ENCODE results near the gene COPA.

Gene COPA

GRCh38 chr1:160367934-160368923, 25.2 kb upstream of the COPA start:
- Mint-ChIP-seq H3K27me3 (ENCODE audit: low read depth) (peaks cover 5% of the 10 kb centered on the region), H3K9me3 (no peaks in the 10 kb centered on the region), H3K4me1 (ENCODE audit: low read depth) (peaks cover 9% of the 10 kb centered on the region), H3K4me3 (no peak overlapping the region), H3K27ac (no peak overlapping the region), H3K36me3 (ENCODE audit: low read depth) (no peaks in the 10 kb centered on the region)
- DNase-seq (ENCODE audit: low spot score), result no peak

- Mint-ChIP-seq H3K36me3 (ENCODE audit: low read depth) (no peaks in the 10 kb centered on the region), H3K9me3 (no peaks in the 10 kb centered on the region), H3K27ac (no peak overlapping the region), H3K4me3 (no peak overlapping the region), H3K4me1 (ENCODE audit: low read depth) (peaks cover 9% of the 10 kb centered on the region), H3K27me3 (ENCODE audit: low read depth) (peaks cover 5% of the 10 kb centered on the region)
- no peak for DNase-seq (ENCODE audit: low spot score)
These were observed 24.5 kb upstream of the COPA start for GRCh38 chr1:160367516-160367900.

- H3K4me3 Mint-ChIP-seq, result no peak within 1 kb of the TSS
- no peaks in the 10 kb centered on the region for H3K9me3 Mint-ChIP-seq
- H3K27ac Mint-ChIP-seq, result no peak within 1 kb of the TSS
- no peak for DNase-seq (ENCODE audit: low spot score)
- no peaks in the 10 kb centered on the region for H3K36me3 Mint-ChIP-seq (ENCODE audit: low read depth)
- H3K4me1 Mint-ChIP-seq (ENCODE audit: low read depth), result peaks cover 9% of the 10 kb centered on the region
- H3K27me3 Mint-ChIP-seq (ENCODE audit: low read depth), result peaks cover 5% of the 10 kb centered on the region
These were observed 23.9 kb upstream of the COPA start, which contains the start of gene NHLH1 for GRCh38 chr1:160366731-160367515. Gene NHLH1, plus strand, starts transcription at chr1:160367071. Its CDS starts 3,661 bp downstream, at chr1:160370732.

GRCh38 chr1:160365325-160365724, 22.3 kb upstream of the COPA start:
- Mint-ChIP-seq H3K4me1 (ENCODE audit: low read depth) (peaks cover 9% of the 10 kb centered on the region), H3K27me3 (ENCODE audit: low read depth) (peaks cover 5% of the 10 kb centered on the region), H3K36me3 (ENCODE audit: low read depth) (peaks cover 4% of the 10 kb centered on the region), H3K4me3 (no peak overlapping the region), H3K27ac (no peak overlapping the region), H3K9me3 (no peaks in the 10 kb centered on the region)
- no peak for DNase-seq (ENCODE audit: low spot score)

GRCh38 chr1:160363951-160364735, 21.1 kb upstream of the COPA start:
- Mint-ChIP-seq H3K27me3 (ENCODE audit: low read depth) (peaks cover 2% of the 10 kb centered on the region), H3K36me3 (ENCODE audit: low read depth) (peaks cover 7% of the 10 kb centered on the region), H3K27ac (no peak overlapping the region), H3K9me3 (no peaks in the 10 kb centered on the region), H3K4me3 (no peak overlapping the region), H3K4me1 (ENCODE audit: low read depth) (peaks cover 9% of the 10 kb centered on the region)
- DNase-seq (ENCODE audit: low spot score), result no peak

- DNase-seq (ENCODE audit: low spot score), result no peak
- Mint-ChIP-seq H3K4me1 (ENCODE audit: low read depth) (peaks cover 6% of the 10 kb centered on the region), H3K9me3 (no peaks in the 10 kb centered on the region), H3K27ac (no peak overlapping the region), H3K4me3 (no peak overlapping the region), H3K27me3 (ENCODE audit: low read depth) (no peaks in the 10 kb centered on the region), H3K36me3 (ENCODE audit: low read depth) (peaks cover 16% of the 10 kb centered on the region)
These were observed 20.0 kb upstream of the COPA start for GRCh38 chr1:160363010-160363409.

GRCh38 chr1:160362168-160362957, 19.3 kb upstream of the COPA start:
- Mint-ChIP-seq H3K4me3 (no peak overlapping the region), H3K4me1 (ENCODE audit: low read depth) (peaks cover 2% of the 10 kb centered on the region), H3K27ac (peak overlapping the region; percentile 43), H3K36me3 (ENCODE audit: low read depth) (peaks cover 17% of the 10 kb centered on the region), H3K9me3 (no peaks in the 10 kb centered on the region), H3K27me3 (ENCODE audit: low read depth) (no peaks in the 10 kb centered on the region)
- no peak for DNase-seq (ENCODE audit: low spot score)

GRCh38 chr1:160361814-160362167, 18.7 kb upstream of the COPA start:
- H3K4me3 Mint-ChIP-seq, result no peak overlapping the region
- peaks cover 2% of the 10 kb centered on the region for H3K4me1 Mint-ChIP-seq (ENCODE audit: low read depth)
- no peaks in the 10 kb centered on the region for H3K27me3 Mint-ChIP-seq (ENCODE audit: low read depth)
- no peak overlapping the region for H3K27ac Mint-ChIP-seq
- no peak for DNase-seq (ENCODE audit: low spot score)
- H3K36me3 Mint-ChIP-seq (ENCODE audit: low read depth), result peaks cover 21% of the 10 kb centered on the region
- no peaks in the 10 kb centered on the region for H3K9me3 Mint-ChIP-seq

GRCh38 chr1:160361199-160361598, 18.1 kb upstream of the COPA start:
- Mint-ChIP-seq H3K36me3 (ENCODE audit: low read depth) (peaks cover 27% of the 10 kb centered on the region), H3K4me3 (no peak overlapping the region), H3K4me1 (ENCODE audit: low read depth) (peaks cover 2% of the 10 kb centered on the region), H3K27ac (no peak overlapping the region), H3K27me3 (ENCODE audit: low read depth) (no peaks in the 10 kb centered on the region), H3K9me3 (no peaks in the 10 kb centered on the region)
- DNase-seq (ENCODE audit: low spot score), result no peak

GRCh38 chr1:160360227-160360695, 17.2 kb upstream of the COPA start:
- DNase-seq (ENCODE audit: low spot score), result no peak
- Mint-ChIP-seq H3K9me3 (no peaks in the 10 kb centered on the region), H3K36me3 (ENCODE audit: low read depth) (peaks cover 30% of the 10 kb centered on the region), H3K4me3 (no peak overlapping the region), H3K4me1 (ENCODE audit: low read depth) (peaks cover 2% of the 10 kb centered on the region), H3K27ac (no peak overlapping the region), H3K27me3 (ENCODE audit: low read depth) (no peaks in the 10 kb centered on the region)

- Mint-ChIP-seq H3K4me1 (ENCODE audit: low read depth) (peaks cover 2% of the 10 kb centered on the region), H3K27me3 (ENCODE audit: low read depth) (no peaks in the 10 kb centered on the region), H3K4me3 (no peak overlapping the region), H3K27ac (no peak overlapping the region), H3K36me3 (ENCODE audit: low read depth) (peaks cover 34% of the 10 kb centered on the region), H3K9me3 (no peaks in the 10 kb centered on the region)
- DNase-seq (ENCODE audit: low spot score), result no peak
These were observed 16.6 kb upstream of the COPA start for GRCh38 chr1:160359559-160360226.

GRCh38 chr1:160358073-160358472, 15.0 kb upstream of the COPA start:
- Mint-ChIP-seq H3K9me3 (no peaks in the 10 kb centered on the region), H3K27ac (no peak overlapping the region), H3K4me1 (ENCODE audit: low read depth) (no peaks in the 10 kb centered on the region), H3K27me3 (ENCODE audit: low read depth) (no peaks in the 10 kb centered on the region), H3K36me3 (ENCODE audit: low read depth) (peaks cover 47% of the 10 kb centered on the region), H3K4me3 (no peak overlapping the region)
- DNase-seq (ENCODE audit: low spot score), result no peak

Measured in T-helper 2 cell treated with Interferon-gamma antibody and Interleukin-4, amounts not matched to agents 5 μg/mL and 100 μg/mL, for 36 hours (primary cell).